Peyer's patch (tissue), 4 donors: ENCODE data around the gene MBTD1. TPM values are rescaled to one million over a fixed set of nuclear protein-coding genes. Genes with fewer than 3 reads are reported as not detected.
"Not testable (repeated sequence)": the region's sequence is repeated elsewhere in the genome, so short reads cannot be mapped to it uniquely, and the experiment has no call there.

Experiments used
- DNase-seq, 3 donors: peaks; one replicate each; pipeline ENCODE4 v3.0.0-alpha.2; 2017 to 2019
- H3K27ac ChIP-seq, 4 donors: fragments of 200-600 bp; sonication (generic); one replicate each; pipeline ENCODE4 v1.5.1; 2016 to 2019
- H3K27me3 ChIP-seq, 2 donors: fragments of 200-600 bp; sonication (generic); one replicate each; pipeline ENCODE4 v1.5.1; 2019
- H3K36me3 ChIP-seq, 3 donors: fragments of 200-600 bp; sonication (generic); one replicate each; pipeline ENCODE4 v1.5.1; 2016 to 2019
- H3K4me1 ChIP-seq, 4 donors: fragments of 200-600 bp; sonication (generic); one replicate each; pipeline ENCODE4 v1.5.1; 2016 to 2019
- H3K4me3 ChIP-seq, 4 donors: fragments of 200-600 bp; sonication (generic); 1 replicate in 3 of 4; 2 replicates in 1 of 4; pipeline ENCODE4 v1.5.1; 2016 to 2019; ENCODE audit warnings: mild to moderate bottlenecking in 1 of 4
- H3K9me3 ChIP-seq, 4 donors: fragments of 200-600 bp; sonication (generic); one replicate each; pipeline ENCODE4 v1.5.1; 2016 to 2019; ENCODE audit warnings: mild to moderate bottlenecking in 1 of 4
- CTCF ChIP-seq, 6 experiments: fragments of 450-650 bp in 4 of 6; fragments of 200-600 bp in 2 of 6; sonication (generic) in 1 of 6; IDR thresholded peaks; one replicate each; pipeline ENCODE4 v1.5.1; 2017 to 2019; ENCODE audit warnings: antibody characterized with exemption in 6 of 6, mild to moderate bottlenecking in 3 of 6, moderate library complexity in 1 of 6
- POLR2A ChIP-seq, 2 donors: fragments of 450-650 bp; IDR thresholded peaks; one replicate each; pipeline ENCODE4 v1.5.1; 2017; ENCODE audit warnings: antibody characterized with exemption in 2 of 2, mild to moderate bottlenecking in 2 of 2, moderate library complexity in 2 of 2
- total RNA-seq, 4 donors: library from RNA; depleted of rRNA; stranded (reverse); fragments of >200 nt; gene quantifications; one replicate each; pipeline ENCODE4 v1.1.0, GENCODE V29; 2016

Gene MBTD1
- total RNA-seq, 4 donors from 2014 or later: 13.2 to 27.6 (median 24.7) TPM

- H3K27me3 ChIP-seq: no peaks in the 10 kb centered on the region
- H3K4me1 ChIP-seq: no peaks in the 10 kb centered on the region
- peaks cover 0 to 63% (median 0%) of the 10 kb centered on the region in 3 donors for H3K36me3 ChIP-seq
- H3K27ac ChIP-seq: no peak overlapping the region
- DNase-seq: no peak
- no peak overlapping the region for H3K4me3 ChIP-seq
- H3K9me3 ChIP-seq: no peaks in the 10 kb centered on the region
- no peak for TF ChIP-seq POLR2A (IDR thresholded peaks at IDR 0.05)
- no peak for TF ChIP-seq CTCF (IDR thresholded peaks at IDR 0.05)
These were observed 70.7 kb downstream of the MBTD1 start for GRCh38 chr17:51189162-51189561.

GRCh38 chr17:51188271-51188833, 71.5 kb downstream of the MBTD1 start:
- Histone ChIP-seq H3K9me3 (no peaks in the 10 kb centered on the region), H3K36me3 (peaks cover 0 to 55% (median 0%) of the 10 kb centered on the region in 3 donors), H3K27me3 (no peaks in the 10 kb centered on the region), H3K4me3 (no peak overlapping the region), H3K27ac (no peak overlapping the region), H3K4me1 (no peaks in the 10 kb centered on the region)
- no peak for DNase-seq
- TF ChIP-seq POLR2A (IDR thresholded peaks at IDR 0.05) (no peak), CTCF (IDR thresholded peaks at IDR 0.05) (no peak)

- H3K27ac ChIP-seq: no peak overlapping the region
- no peaks in the 10 kb centered on the region for H3K27me3 ChIP-seq
- H3K4me3 ChIP-seq: no peak overlapping the region
- no peak for TF ChIP-seq POLR2A (IDR thresholded peaks at IDR 0.05)
- H3K9me3 ChIP-seq: no peaks in the 10 kb centered on the region
- H3K36me3 ChIP-seq: peaks cover 0 to 44% (median 0%) of the 10 kb centered on the region in 3 donors
- H3K4me1 ChIP-seq: no peaks in the 10 kb centered on the region
- DNase-seq: no peak
These were observed 74.0 kb downstream of the MBTD1 start for GRCh38 chr17:51185763-51186332.

GRCh38 chr17:51184124-51184523, 75.7 kb downstream of the MBTD1 start:
- TF ChIP-seq CTCF (IDR thresholded peaks at IDR 0.05) (no peak), POLR2A (IDR thresholded peaks at IDR 0.05) (no peak)
- H3K27ac ChIP-seq: no peak overlapping the region
- H3K4me1 ChIP-seq: no peaks in the 10 kb centered on the region
- DNase-seq: no peak
- no peaks in the 10 kb centered on the region for H3K27me3 ChIP-seq
- no peaks in the 10 kb centered on the region for H3K9me3 ChIP-seq
- H3K4me3 ChIP-seq: no peak overlapping the region
- H3K36me3 ChIP-seq: peaks cover 0 to 43% (median 0%) of the 10 kb centered on the region in 3 donors

- H3K27ac ChIP-seq: no peak overlapping the region
- no peak for TF ChIP-seq CTCF (IDR thresholded peaks at IDR 0.05)
- TF ChIP-seq POLR2A (IDR thresholded peaks at IDR 0.05): no peak
- H3K9me3 ChIP-seq: no peaks in the 10 kb centered on the region
- no peak for DNase-seq
- no peaks in the 10 kb centered on the region for H3K4me1 ChIP-seq
- no peak overlapping the region for H3K4me3 ChIP-seq
- H3K27me3 ChIP-seq: no peaks in the 10 kb centered on the region
- H3K36me3 ChIP-seq: peaks cover 0 to 37% (median 0%) of the 10 kb centered on the region in 3 donors
These were observed 79.4 kb downstream of the MBTD1 start for GRCh38 chr17:51180486-51180885.

- Histone ChIP-seq H3K36me3 (peaks cover 0 to 24% (median 0%) of the 10 kb centered on the region in 3 donors), H3K4me1 (peaks cover 0 to 14% (median 4%) of the 10 kb centered on the region in 4 donors)
- not testable (repeated sequence) for H3K4me3 ChIP-seq, DNase-seq, H3K9me3 ChIP-seq, H3K27me3 ChIP-seq, H3K27ac ChIP-seq
These were observed 87.8 kb downstream of the MBTD1 start for GRCh38 chr17:51172030-51172429.
